Osteoblast (primary cell): ENCODE measurements around the gene CD96. TPM values are rescaled to one million over a fixed set of nuclear protein-coding genes. Genes with fewer than 3 reads are reported as not detected.

Source experiments
- DNase-seq: peaks from one replicate; pipeline ENCODE4 v3.0.0; 2011; ENCODE audit warnings: low spot score, mixed read lengths; ENCODE audit not compliant: insufficient read length; ENCODE audit errors: missing footprints
- H2AFZ ChIP-seq: 2 replicates; pipeline ENCODE4 v1.6.0; 2011; ENCODE audit warnings: mild to moderate bottlenecking, low read length
- H3K27ac ChIP-seq: 2 replicates; pipeline ENCODE4 v1.5.1; 2011; ENCODE audit warnings: mild to moderate bottlenecking, low read depth, low read length, moderate library complexity
- H3K27me3 ChIP-seq: 2 replicates; pipeline ENCODE4 v1.6.0; 2012; ENCODE audit warnings: mild to moderate bottlenecking, control low read depth, inconsistent platforms, low read length, moderate library complexity; ENCODE audit not compliant: insufficient read depth
- H3K36me3 ChIP-seq: 2 replicates; pipeline ENCODE4 v1.5.1; 2011; ENCODE audit warnings: mild to moderate bottlenecking, low read length, control low read depth, moderate library complexity; ENCODE audit not compliant: insufficient read depth
- H3K4me1 ChIP-seq: 2 replicates; pipeline ENCODE4 v1.5.1; 2011; ENCODE audit warnings: mild to moderate bottlenecking, low read length, control low read depth, moderate library complexity; ENCODE audit not compliant: insufficient read depth
- H3K4me2 ChIP-seq: 2 replicates; pipeline ENCODE4 v1.6.0; 2011; ENCODE audit warnings: mild to moderate bottlenecking, low read length; ENCODE audit not compliant: insufficient read depth
- H3K4me3 ChIP-seq: fragments of 200-600 bp; sonication (generic); 3 replicates; pipeline ENCODE4 v1.5.1; 2012; ENCODE audit warnings: mild to moderate bottlenecking, low read length, inconsistent platforms; ENCODE audit not compliant: insufficient read depth
- H3K79me2 ChIP-seq: 2 replicates; pipeline ENCODE4 v1.6.0; 2012; ENCODE audit warnings: mild to moderate bottlenecking, low read length, control low read depth, inconsistent platforms; ENCODE audit not compliant: insufficient read depth
- H3K9me3 ChIP-seq: 2 replicates; pipeline ENCODE4 v1.5.1; 2011; ENCODE audit warnings: low read depth, low read length, control low read depth
- H4K20me1 ChIP-seq: 2 replicates; pipeline ENCODE4 v1.6.0; 2012; ENCODE audit warnings: mild to moderate bottlenecking, low read length, control low read depth; ENCODE audit not compliant: insufficient read depth
- total RNA-seq: library from RNA; depleted of rRNA; stranded (reverse); fragments of >200 nt; gene quantifications from 2 replicates; pipeline ENCODE4 v1.2.3, GENCODE V29; 2012
- TF ChIP-seq, protein P1 (sequence below): IDR thresholded peaks from 2 replicates; pipeline ENCODE4 v1.5.1; 2011; ENCODE audit warnings: mild to moderate bottlenecking, low read depth, low read length, moderate library complexity; ENCODE audit errors: extremely low read depth

Gene CD96
- total RNA-seq, 1 donor = not detected

DNA sequence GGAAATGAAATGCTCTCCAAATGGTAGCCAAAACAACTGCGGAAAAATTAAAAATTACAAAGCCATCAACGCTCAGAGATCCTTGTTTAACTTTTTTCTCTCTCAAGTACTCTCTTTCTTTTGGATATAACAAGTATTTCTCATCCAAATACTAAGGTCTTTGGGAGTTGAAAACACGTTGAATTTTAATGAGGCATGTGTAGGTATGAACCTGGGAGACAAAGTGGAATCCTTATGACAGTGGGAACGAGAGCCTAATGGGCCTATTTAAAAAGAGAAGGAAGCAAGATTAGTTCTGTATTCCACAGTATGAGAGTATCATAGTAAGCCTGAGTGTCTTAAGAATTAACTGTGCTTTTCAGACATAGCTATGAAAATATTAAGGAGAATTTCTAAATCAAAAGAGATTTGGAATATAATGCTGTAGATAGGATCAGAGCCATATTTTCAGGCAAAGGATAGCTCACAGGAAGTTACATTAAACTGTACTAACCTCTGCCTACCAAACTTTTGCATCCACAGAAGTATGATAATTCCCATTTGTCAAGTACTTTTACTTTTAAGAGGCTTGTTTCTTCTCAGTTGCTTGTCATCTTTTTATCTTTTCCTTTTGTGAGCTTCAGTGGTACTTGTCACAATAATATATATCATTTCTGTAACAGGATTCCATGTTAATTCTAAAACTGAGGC, 759 bp downstream of the CD96 start:
- no peak overlapping the region for H2AFZ ChIP-seq
- H3K27ac ChIP-seq = no peak overlapping the region
- no peak for DNase-seq
- TF ChIP-seq, protein P1, sequence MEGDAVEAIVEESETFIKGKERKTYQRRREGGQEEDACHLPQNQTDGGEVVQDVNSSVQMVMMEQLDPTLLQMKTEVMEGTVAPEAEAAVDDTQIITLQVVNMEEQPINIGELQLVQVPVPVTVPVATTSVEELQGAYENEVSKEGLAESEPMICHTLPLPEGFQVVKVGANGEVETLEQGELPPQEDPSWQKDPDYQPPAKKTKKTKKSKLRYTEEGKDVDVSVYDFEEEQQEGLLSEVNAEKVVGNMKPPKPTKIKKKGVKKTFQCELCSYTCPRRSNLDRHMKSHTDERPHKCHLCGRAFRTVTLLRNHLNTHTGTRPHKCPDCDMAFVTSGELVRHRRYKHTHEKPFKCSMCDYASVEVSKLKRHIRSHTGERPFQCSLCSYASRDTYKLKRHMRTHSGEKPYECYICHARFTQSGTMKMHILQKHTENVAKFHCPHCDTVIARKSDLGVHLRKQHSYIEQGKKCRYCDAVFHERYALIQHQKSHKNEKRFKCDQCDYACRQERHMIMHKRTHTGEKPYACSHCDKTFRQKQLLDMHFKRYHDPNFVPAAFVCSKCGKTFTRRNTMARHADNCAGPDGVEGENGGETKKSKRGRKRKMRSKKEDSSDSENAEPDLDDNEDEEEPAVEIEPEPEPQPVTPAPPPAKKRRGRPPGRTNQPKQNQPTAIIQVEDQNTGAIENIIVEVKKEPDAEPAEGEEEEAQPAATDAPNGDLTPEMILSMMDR = no peak
- no peaks in the 10 kb centered on the region for H3K9me3 ChIP-seq
- peaks cover 15% of the 10 kb centered on the region for H3K4me1 ChIP-seq
- no peaks in the 10 kb centered on the region for H3K27me3 ChIP-seq
- no peaks in the 10 kb centered on the region for H4K20me1 ChIP-seq
- H3K79me2 ChIP-seq = no peaks in the 10 kb centered on the region
- H3K4me2 ChIP-seq = no peak overlapping the region
- no peaks in the 10 kb centered on the region for H3K36me3 ChIP-seq
- H3K4me3 ChIP-seq = no peak overlapping the region

DNA sequence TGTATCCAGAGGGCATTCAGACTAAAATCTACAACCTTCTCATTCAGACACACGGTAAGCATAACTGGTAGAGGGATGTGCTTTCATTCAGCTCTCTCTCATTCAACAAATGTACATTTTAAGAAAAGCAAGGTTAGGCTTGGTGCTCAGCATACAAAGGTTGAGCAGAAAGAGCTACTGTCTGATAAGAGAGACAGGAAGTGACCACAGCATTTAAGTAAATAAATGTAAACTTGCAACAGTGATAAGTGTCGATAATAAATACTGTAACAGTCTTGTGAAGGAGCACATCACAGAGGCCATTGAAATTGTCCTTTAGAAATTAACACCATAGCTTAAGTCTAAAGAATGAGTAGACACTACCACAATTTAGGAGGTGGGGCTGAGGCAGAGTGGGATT, 3.4 kb downstream of the CD96 start:
- no peaks in the 10 kb centered on the region for H3K36me3 ChIP-seq
- no peak overlapping the region for H3K4me2 ChIP-seq
- H3K4me3 ChIP-seq = no peak overlapping the region
- H3K27me3 ChIP-seq = peaks cover 3% of the 10 kb centered on the region
- H3K4me1 ChIP-seq = no peaks in the 10 kb centered on the region
- H3K79me2 ChIP-seq = no peaks in the 10 kb centered on the region
- H3K9me3 ChIP-seq = no peaks in the 10 kb centered on the region
- TF ChIP-seq, protein P1 = no peak
- no peak overlapping the region for H3K27ac ChIP-seq
- no peaks in the 10 kb centered on the region for H4K20me1 ChIP-seq
- no peak for DNase-seq
- H2AFZ ChIP-seq = no peak overlapping the region

DNA sequence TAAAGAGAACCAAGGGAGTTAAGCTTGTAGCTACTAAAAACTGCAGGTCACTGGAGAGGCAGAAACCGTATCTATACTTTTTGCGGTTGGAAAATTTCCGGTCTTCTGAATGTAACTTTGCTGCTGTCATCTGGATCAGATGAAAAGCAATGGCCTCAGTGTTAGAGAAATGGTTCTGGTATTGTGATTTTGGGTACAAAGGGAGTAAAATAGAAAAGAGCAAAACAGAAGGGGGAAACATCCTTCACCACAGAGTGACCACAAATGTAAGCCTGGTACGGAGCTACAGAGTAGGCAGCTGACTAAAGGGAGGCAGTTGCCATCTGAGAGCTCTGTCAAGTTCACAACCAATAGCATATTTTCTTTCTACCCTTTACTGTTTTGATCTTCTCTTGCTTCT, 5.6 kb downstream of the CD96 start:
- Histone ChIP-seq H3K4me3 (no peak overlapping the region), H3K9me3 (no peaks in the 10 kb centered on the region), H3K36me3 (no peaks in the 10 kb centered on the region), H3K79me2 (no peaks in the 10 kb centered on the region), H3K4me1 (no peaks in the 10 kb centered on the region), H3K4me2 (no peak overlapping the region), H3K27me3 (peaks cover 4% of the 10 kb centered on the region), H3K27ac (no peak overlapping the region), H4K20me1 (no peaks in the 10 kb centered on the region), H2AFZ (peak overlapping the region; percentile 73)
- no peak for DNase-seq
- TF ChIP-seq, protein P1 = no peak

DNA sequence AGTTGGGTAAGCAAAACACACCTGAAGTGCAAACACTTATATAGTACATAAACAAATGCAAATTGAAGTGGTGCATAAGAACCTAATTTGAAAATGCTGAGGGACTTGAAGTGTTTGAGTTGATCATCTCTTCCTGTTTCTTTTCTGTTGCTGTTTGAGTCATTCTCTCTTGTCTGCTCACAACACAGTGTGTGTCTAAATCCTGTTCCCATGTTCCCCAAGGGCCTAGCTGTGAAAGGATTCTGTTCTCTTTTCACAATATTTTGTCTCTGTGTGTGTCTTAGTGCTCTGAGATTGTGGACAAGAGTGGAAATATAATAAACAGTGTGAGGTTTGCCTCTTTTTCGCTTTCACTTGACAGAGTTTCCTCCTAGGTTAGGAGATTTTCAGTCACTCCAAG, 6.1 kb downstream of the CD96 start:
- H3K27ac ChIP-seq = no peak overlapping the region
- no peak overlapping the region for H3K4me3 ChIP-seq
- no peaks in the 10 kb centered on the region for H3K79me2 ChIP-seq
- TF ChIP-seq, protein P1 = no peak
- no peak for DNase-seq
- peak overlapping the region; percentile 73 for H2AFZ ChIP-seq
- H3K27me3 ChIP-seq = peaks cover 4% of the 10 kb centered on the region
- no peaks in the 10 kb centered on the region for H4K20me1 ChIP-seq
- no peaks in the 10 kb centered on the region for H3K9me3 ChIP-seq
- H3K4me2 ChIP-seq = no peak overlapping the region
- H3K4me1 ChIP-seq = no peaks in the 10 kb centered on the region
- no peaks in the 10 kb centered on the region for H3K36me3 ChIP-seq
